ENCODE results near the gene PLEKHG4. TPM values are rescaled to one million over a fixed set of nuclear protein-coding genes. Genes with fewer than 3 reads are reported as not detected.

Gene PLEKHG4
- total RNA-seq, 1 donor from 2014 or later: 3.7 TPM

DNA sequence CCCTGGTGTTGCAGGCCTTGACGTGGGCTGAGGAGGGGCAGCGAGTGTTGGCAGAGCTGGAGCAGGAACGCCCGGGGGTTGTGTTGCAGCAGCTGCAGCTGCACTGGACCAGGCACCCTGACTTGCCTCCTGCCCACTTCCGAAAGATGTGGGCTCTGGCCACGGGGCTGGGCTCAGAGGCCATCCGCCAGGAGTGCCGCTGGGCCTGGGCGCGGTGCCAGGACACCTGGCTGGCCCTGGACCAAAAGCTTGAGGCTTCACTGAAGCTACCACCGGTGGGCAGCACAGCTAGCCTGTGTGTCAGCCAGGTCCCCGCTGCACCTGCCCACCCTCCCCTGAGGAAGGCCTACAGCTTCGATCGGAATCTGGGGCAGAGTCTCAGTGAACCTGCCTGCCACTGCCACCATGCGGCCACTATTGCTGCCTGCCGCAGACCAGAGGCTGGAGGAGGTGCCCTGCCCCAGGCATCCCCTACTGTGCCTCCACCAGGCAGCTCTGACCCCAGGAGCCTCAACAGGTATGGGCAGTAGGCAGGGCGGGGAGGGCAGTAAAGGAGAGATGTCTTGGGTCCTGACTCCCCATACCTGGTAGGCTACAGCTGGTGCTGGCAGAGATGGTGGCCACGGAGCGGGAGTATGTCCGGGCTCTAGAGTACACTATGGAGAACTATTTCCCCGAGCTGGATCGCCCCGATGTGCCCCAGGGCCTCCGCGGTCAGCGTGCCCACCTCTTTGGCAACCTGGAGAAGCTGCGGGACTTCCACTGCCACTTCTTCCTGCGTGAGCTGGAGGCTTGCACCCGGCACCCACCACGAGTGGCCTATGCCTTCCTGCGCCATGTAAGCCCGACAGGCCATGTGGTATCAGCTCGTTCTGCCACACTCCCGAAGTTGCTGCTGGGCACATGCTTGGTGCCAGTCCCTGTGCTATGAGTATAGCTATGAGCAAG is 5.6 kb downstream of the PLEKHG4 start:
- H3K4me1 ChIP-seq: no peaks in the 10 kb centered on the region
- H3K27me3 ChIP-seq: no peaks in the 10 kb centered on the region
- no peak overlapping the region for H3K27ac ChIP-seq
- no peaks in the 10 kb centered on the region for H3K9me3 ChIP-seq
- DNase-seq (ENCODE audit: low spot score in 2 of 2): no peak
- TF ChIP-seq, protein P1, sequence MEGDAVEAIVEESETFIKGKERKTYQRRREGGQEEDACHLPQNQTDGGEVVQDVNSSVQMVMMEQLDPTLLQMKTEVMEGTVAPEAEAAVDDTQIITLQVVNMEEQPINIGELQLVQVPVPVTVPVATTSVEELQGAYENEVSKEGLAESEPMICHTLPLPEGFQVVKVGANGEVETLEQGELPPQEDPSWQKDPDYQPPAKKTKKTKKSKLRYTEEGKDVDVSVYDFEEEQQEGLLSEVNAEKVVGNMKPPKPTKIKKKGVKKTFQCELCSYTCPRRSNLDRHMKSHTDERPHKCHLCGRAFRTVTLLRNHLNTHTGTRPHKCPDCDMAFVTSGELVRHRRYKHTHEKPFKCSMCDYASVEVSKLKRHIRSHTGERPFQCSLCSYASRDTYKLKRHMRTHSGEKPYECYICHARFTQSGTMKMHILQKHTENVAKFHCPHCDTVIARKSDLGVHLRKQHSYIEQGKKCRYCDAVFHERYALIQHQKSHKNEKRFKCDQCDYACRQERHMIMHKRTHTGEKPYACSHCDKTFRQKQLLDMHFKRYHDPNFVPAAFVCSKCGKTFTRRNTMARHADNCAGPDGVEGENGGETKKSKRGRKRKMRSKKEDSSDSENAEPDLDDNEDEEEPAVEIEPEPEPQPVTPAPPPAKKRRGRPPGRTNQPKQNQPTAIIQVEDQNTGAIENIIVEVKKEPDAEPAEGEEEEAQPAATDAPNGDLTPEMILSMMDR (IDR thresholded peaks at IDR 0.05): peak in 2 of 3 experiments; percentile 30 to 48
- H3K4me3 ChIP-seq: no peak overlapping the region
- H3K36me3 ChIP-seq: no peaks in the 10 kb centered on the region
- intact Hi-C loops (cut with DNase I): loop anchor here (10.0 kb wide), 1 partner anchor 110 kb away; the partner anchor contains the start of gene TPPP3

DNA sequence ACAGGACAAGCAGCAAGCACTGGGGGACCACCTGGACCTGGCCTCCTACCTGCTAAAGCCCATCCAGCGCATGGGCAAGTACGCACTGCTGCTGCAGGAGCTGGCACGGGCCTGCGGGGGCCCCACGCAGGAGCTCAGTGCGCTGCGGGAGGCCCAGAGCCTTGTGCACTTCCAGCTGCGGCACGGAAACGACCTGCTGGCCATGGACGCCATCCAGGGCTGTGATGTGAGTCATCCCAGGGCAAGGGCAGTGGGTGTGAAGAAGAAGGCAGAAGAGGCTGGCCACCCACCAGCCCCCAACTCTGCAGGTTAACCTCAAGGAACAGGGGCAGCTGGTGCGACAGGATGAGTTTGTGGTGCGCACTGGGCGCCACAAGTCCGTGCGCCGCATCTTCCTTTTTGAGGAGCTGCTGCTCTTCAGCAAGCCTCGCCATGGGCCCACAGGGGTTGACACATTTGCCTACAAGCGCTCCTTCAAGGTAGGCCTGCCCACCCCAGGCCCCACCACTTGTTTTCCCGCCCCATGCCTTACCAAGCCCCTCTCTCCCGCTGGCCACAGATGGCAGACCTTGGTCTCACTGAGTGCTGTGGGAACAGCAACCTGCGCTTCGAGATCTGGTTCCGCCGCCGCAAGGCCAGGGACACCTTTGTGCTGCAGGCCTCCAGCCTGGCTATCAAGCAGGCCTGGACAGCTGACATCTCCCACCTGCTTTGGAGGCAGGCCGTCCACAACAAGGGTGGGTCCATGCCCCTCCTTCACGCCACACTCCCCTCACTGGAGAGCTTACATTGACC is 7.3 kb downstream of the PLEKHG4 start:
- Histone ChIP-seq H3K4me1 (no peaks in the 10 kb centered on the region), H3K36me3 (no peaks in the 10 kb centered on the region), H3K27me3 (no peaks in the 10 kb centered on the region), H3K27ac (no peak overlapping the region), H3K4me3 (no peak overlapping the region), H3K9me3 (no peaks in the 10 kb centered on the region)
- TF ChIP-seq, protein P1 (IDR thresholded peaks at IDR 0.05): no peak
- no peak for DNase-seq (ENCODE audit: low spot score in 2 of 2)
- intact Hi-C loops (cut with DNase I): loop anchor here (10.0 kb wide), 1 partner anchor 108 kb away; the partner anchor contains the start of gene TPPP3

DNA sequence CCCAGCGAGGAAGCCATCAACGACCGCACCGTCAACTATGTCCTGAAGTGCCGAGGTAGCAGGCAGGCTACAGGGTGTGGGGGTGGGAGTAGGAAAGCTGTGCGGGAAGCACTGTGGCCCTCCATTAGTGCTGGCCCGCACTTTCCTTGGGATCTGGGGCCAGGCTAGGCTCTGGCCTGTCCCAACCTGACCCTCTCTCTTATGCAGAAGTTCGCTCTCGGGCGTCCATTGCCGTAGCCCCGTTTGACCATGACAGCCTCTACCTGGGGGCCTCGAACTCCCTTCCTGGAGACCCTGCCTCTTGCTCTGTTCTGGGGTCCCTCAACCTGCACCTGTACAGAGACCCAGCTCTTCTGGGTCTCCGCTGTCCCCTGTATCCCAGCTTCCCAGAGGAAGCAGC is 8.6 kb downstream of the PLEKHG4 start:
- Histone ChIP-seq H3K4me3 (no peak overlapping the region), H3K27me3 (no peaks in the 10 kb centered on the region), H3K4me1 (no peaks in the 10 kb centered on the region), H3K27ac (no peak overlapping the region), H3K36me3 (no peaks in the 10 kb centered on the region), H3K9me3 (no peaks in the 10 kb centered on the region)
- intact Hi-C loops (cut with DNase I): loop anchor here (10.0 kb wide), 1 partner anchor 107 kb away; the partner anchor contains the start of gene TPPP3
- TF ChIP-seq, protein P1 (IDR thresholded peaks at IDR 0.05): no peak
- DNase-seq (ENCODE audit: low spot score in 2 of 2): no peak

DNA sequence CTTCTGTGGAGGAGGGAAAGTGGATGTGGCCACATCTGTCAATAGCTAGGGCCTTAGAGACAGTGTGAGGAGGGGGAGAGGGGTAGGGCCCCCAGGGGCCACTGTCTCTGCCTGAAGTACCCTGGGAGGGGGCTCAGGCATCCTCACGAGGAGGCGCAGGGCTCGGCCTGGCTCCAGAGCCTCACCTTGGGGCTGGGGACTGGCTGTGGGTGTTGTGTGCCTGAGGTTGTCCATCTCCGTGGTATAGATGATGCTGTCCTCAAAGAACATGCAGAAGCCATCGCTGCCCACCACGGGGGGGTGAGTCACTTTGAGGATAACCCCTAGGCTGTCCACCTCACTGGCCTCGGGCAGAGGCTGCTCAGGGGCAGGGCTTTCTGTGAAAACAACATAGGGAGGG is 12.1 kb downstream of the PLEKHG4 start:
- intact Hi-C loops (cut with DNase I): no loop called here
- Histone ChIP-seq H3K4me1 (no peaks in the 10 kb centered on the region), H3K36me3 (no peaks in the 10 kb centered on the region), H3K4me3 (no peak overlapping the region), H3K9me3 (no peaks in the 10 kb centered on the region), H3K27me3 (no peaks in the 10 kb centered on the region), H3K27ac (no peak overlapping the region)
- TF ChIP-seq, protein P1 (IDR thresholded peaks at IDR 0.05): no peak
- DNase-seq (ENCODE audit: low spot score in 2 of 2): no peak

DNA sequence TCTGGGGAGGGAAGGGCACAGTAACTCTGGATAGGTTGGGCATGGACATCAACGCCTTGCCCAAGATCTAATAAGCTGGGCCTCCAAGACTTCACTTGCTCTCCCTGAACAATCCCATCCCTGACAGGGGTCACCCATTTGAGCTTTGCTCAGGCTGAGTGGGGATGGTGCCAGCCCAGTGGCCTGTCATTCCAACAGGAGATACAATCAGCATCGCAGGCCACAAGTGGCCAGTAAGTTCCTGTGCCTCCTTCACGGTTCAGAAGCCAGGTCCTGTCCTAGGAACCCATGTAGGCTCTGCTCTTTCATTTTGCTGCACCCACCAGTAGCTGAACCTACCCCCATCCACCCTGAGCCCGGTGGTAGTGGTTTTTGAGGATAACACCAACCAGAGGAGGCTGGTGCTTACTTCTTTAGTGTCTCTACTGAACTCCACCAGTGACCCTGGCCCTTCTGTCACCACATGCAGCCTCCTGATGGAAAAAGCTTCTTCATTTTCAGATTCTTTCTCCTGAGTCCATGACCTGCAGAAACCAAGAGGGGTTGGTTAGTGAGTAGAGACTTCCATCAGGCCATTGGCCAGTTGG is 14.9 kb downstream of the PLEKHG4 start:
- no peak overlapping the region for H3K4me3 ChIP-seq
- intact Hi-C loops (cut with DNase I): no loop called here
- no peak for DNase-seq (ENCODE audit: low spot score in 2 of 2)
- H3K27ac ChIP-seq: no peak overlapping the region
- H3K36me3 ChIP-seq: no peaks in the 10 kb centered on the region
- H3K9me3 ChIP-seq: no peaks in the 10 kb centered on the region
- no peaks in the 10 kb centered on the region for H3K27me3 ChIP-seq
- H3K4me1 ChIP-seq: no peaks in the 10 kb centered on the region
- TF ChIP-seq, protein P1 (IDR thresholded peaks at IDR 0.05): no peak
